HEK293T (cell line): Measurements from ENCODE around the gene MAD1L1.

Source experiments
- ARNT ChIP-seq: fragments of 450-650 bp; IDR thresholded peaks from 2 replicates; pipeline ENCODE4 v1.6.1; 2017; ENCODE audit warnings: mild to moderate bottlenecking
- BHLHE40 ChIP-seq: fragments of 450-650 bp; IDR thresholded peaks from 2 replicates; pipeline ENCODE4 v1.6.1; 2016; ENCODE audit warnings: mild to moderate bottlenecking, moderate library complexity, borderline replicate concordance
- ELF4 ChIP-seq: fragments of 450-650 bp; IDR thresholded peaks from 2 replicates; pipeline ENCODE4 v1.6.1; 2017; ENCODE audit warnings: antibody characterized with exemption
- FOXK2 ChIP-seq: fragments of 450-650 bp; IDR thresholded peaks from 2 replicates; pipeline ENCODE4 v1.6.1; 2016; ENCODE audit warnings: mild to moderate bottlenecking
- FOXM1 ChIP-seq: fragments of 450-650 bp; IDR thresholded peaks from 2 replicates; pipeline ENCODE4 v1.6.1; 2017; ENCODE audit warnings: mild to moderate bottlenecking, borderline replicate concordance
- HDGF ChIP-seq: fragments of 450-650 bp; IDR thresholded peaks from 2 replicates; pipeline ENCODE4 v1.6.1; 2017; ENCODE audit warnings: antibody characterized with exemption, borderline replicate concordance
- L3MBTL2 ChIP-seq: fragments of 450-650 bp; conservative IDR thresholded peaks from 2 replicates; pipeline ENCODE4 v1.6.1; 2016; ENCODE audit warnings: mild to moderate bottlenecking
- NFRKB ChIP-seq: fragments of 450-650 bp; IDR thresholded peaks from 2 replicates; pipeline ENCODE4 v1.6.1; 2016; ENCODE audit warnings: mild to moderate bottlenecking, moderate library complexity
- SP1 ChIP-seq: fragments of 450-650 bp; IDR thresholded peaks from 2 replicates; pipeline ENCODE4 v1.6.1; 2017
- SUZ12 ChIP-seq: fragments of 450-650 bp; IDR thresholded peaks from 2 replicates; pipeline ENCODE4 v1.6.1; 2016; ENCODE audit warnings: mild to moderate bottlenecking

DNA sequence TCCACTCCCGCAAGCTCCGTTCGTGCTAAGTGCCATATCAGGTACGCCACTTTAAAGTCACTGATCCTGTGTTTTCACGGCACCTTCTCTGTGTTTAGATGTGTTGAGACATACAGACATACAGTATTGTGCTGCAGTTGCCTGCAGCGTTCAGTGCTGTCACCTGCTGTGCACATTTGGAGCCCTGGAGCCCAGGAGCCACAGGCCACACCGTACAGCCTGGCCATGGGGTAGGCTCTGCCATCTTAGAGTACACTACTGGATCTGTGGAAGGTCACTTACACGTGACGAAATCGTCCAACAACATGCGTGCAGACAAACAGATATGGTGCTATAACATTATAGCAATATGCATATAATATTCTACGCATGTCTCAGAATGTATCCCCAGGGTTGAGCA, 451.4 kb downstream of the MAD1L1 start:
- TF ChIP-seq SP1 (no peak), BHLHE40 (no peak), L3MBTL2 (no peak), ARNT (no peak), ELF4 (no peak), FOXK2 (no peak), HDGF (no peak), SUZ12 (no peak), NFRKB (no peak), FOXM1 (no peak)
